GM12892 (cell line): Measurements from ENCODE around the gene KCND1.
A peak's percentile ranks its signal among the peaks of the same experiment; 100 is the strongest.

ENCODE experiments used
- POLR2A ChIP-seq: IDR thresholded peaks from 2 replicates; pipeline ENCODE4 v1.6.1; 2011; ENCODE audit warnings: low read depth, low read length, control low read depth
- POLR2AphosphoS5 ChIP-seq: IDR thresholded peaks from 2 replicates; pipeline ENCODE4 v1.6.1; 2011; ENCODE audit warnings: low read depth, low read length, control low read depth
- TAF1 ChIP-seq: IDR thresholded peaks from 2 replicates; pipeline ENCODE4 v1.6.1; 2011; ENCODE audit warnings: low read depth, mild to moderate bottlenecking, control low read depth, low read length, borderline replicate concordance

- TF ChIP-seq POLR2A = peak; percentile 98
- TF ChIP-seq TAF1 = peak; percentile 97
- peak; percentile 94 for TF ChIP-seq POLR2AphosphoS5
Measured at GRCh38 chrX:48918643-48919340, 52.9 kb downstream of the KCND1 start, which contains the start of gene PIM2.
